Keratinocyte (primary cell): Measurements from ENCODE around the gene EIF5A2. TPM values are rescaled to one million over a fixed set of nuclear protein-coding genes. Genes with fewer than 3 reads are reported as not detected.

Experiments used
- DNase-seq: peaks from one replicate; pipeline ENCODE4 v3.0.0-alpha.2; 2011; ENCODE audit warnings: low read depth, missing footprints, low spot score
- FAIRE-seq: peaks from 2 replicates; lab custom pipeline; 2011; peaks lifted over from hg19 to GRCh38; lab: Jason Lieb, UNC
- H2AFZ ChIP-seq: 2 replicates; pipeline ENCODE4 v1.6.0; 2012; ENCODE audit warnings: low read length, control low read depth, inconsistent platforms; ENCODE audit not compliant: control insufficient read depth
- H3K27ac ChIP-seq: 2 replicates; pipeline ENCODE4 v1.5.1; 2011; ENCODE audit warnings: low read length; ENCODE audit not compliant: control insufficient read depth, insufficient read depth
- H3K27me3 ChIP-seq: 3 replicates; pipeline ENCODE4 v1.6.0; 2011; ENCODE audit warnings: low read length; ENCODE audit not compliant: control insufficient read depth, insufficient read depth; ENCODE audit errors: extremely low read depth
- H3K36me3 ChIP-seq, 2 experiments: 2 replicates in 1 of 2; 3 replicates in 1 of 2; pipeline ENCODE4 v1.5.1; 2011; ENCODE audit warnings: low read length in 2 of 2, mild to moderate bottlenecking in 1 of 2; ENCODE audit not compliant: control insufficient read depth in 2 of 2, insufficient read depth in 2 of 2; ENCODE audit errors: extremely low read depth in 1 of 2
- H3K4me1 ChIP-seq: 3 replicates; pipeline ENCODE4 v1.5.1; 2011; ENCODE audit warnings: low read length; ENCODE audit not compliant: control insufficient read depth, insufficient read depth; ENCODE audit errors: extremely low read depth
- H3K4me2 ChIP-seq: 3 replicates; pipeline ENCODE4 v1.6.0; 2011; ENCODE audit warnings: low read depth, low read length; ENCODE audit not compliant: control insufficient read depth, insufficient read depth; ENCODE audit errors: extremely low read depth
- H3K4me3 ChIP-seq, 3 experiments: fragments of 200-600 bp in 1 of 3; sonication (generic) in 1 of 3; 2 replicates in 2 of 3; 3 replicates in 1 of 3; pipeline ENCODE4 v1.5.1; 2011 to 2016; ENCODE audit warnings: low read length in 3 of 3, mild to moderate bottlenecking in 3 of 3, control low read depth in 2 of 3, inconsistent platforms in 1 of 3, low read depth in 1 of 3, mixed read lengths in 1 of 3, mixed run types in 1 of 3, moderate library complexity in 1 of 3; ENCODE audit not compliant: control insufficient read depth in 2 of 3, insufficient read depth in 2 of 3; ENCODE audit errors: extremely low read depth in 1 of 3
- H3K79me2 ChIP-seq: 2 replicates; pipeline ENCODE4 v1.6.0; 2012; ENCODE audit warnings: low read length; ENCODE audit not compliant: control insufficient read depth, insufficient read depth
- H3K9ac ChIP-seq: 3 replicates; pipeline ENCODE4 v1.6.0; 2011; ENCODE audit warnings: low read length; ENCODE audit not compliant: control insufficient read depth, insufficient read depth; ENCODE audit errors: extremely low read depth
- H3K9me1 ChIP-seq: 3 replicates; pipeline ENCODE4 v1.6.0; 2011; ENCODE audit warnings: low read length; ENCODE audit not compliant: control insufficient read depth, insufficient read depth; ENCODE audit errors: extremely low read depth
- H3K9me3 ChIP-seq: 2 replicates; pipeline ENCODE4 v1.5.1; 2012; ENCODE audit warnings: low read depth, low read length; ENCODE audit not compliant: control insufficient read depth
- H4K20me1 ChIP-seq: 3 replicates; pipeline ENCODE4 v1.6.0; 2011; ENCODE audit warnings: low read length; ENCODE audit not compliant: control insufficient read depth, insufficient read depth; ENCODE audit errors: extremely low read depth
- CTCF ChIP-seq, 3 experiments: IDR thresholded peaks in 1 of 3; conservative IDR thresholded peaks in 1 of 3; optimal IDR thresholded peaks in 1 of 3; 2 replicates in 2 of 3; 3 replicates in 1 of 3; pipeline versions ENCODE3 to v1.5.1; 2011; ENCODE audit warnings: low read length in 3 of 3, mild to moderate bottlenecking in 3 of 3, moderate library complexity in 2 of 3, control low read depth in 1 of 3, inconsistent platforms in 1 of 3; ENCODE audit not compliant: insufficient read depth in 2 of 3; ENCODE audit errors: extremely low read depth in 1 of 3
- EZH2 ChIP-seq: IDR thresholded peaks from one replicate; pipeline ENCODE4 v1.6.1; 2012; ENCODE audit warnings: inconsistent platforms, mild to moderate bottlenecking, low read length, moderate library complexity
- dilution Hi-C: fragments of 300-500 bp; cut with MboI; formaldehyde crosslinking; loops from one replicate; pipeline ENCODE4 v1.7.0; 2020; ENCODE audit warnings: low sequenced_read_pairs; ENCODE audit not compliant: extremely low pct_ligation_motif_present
- polyA plus RNA-seq, 5 experiments: library from polyadenylated mRNA; depleted of rRNA in 3 of 5; stranded (reverse) in 3 of 5; stranded (forward) in 1 of 5; unstranded in 1 of 5; fragments of >200 nt; gene quantifications; 1 replicate in 1 of 5; 2 replicates in 3 of 5; 3 replicates in 1 of 5; pipeline versions ENCODE4 v1.2.1 to v1.2.3, GENCODE V29; 2011 to 2012; ENCODE audit warnings: missing spikeins in 2 of 5, low read depth in 1 of 5, low replicate concordance in 1 of 5

Gene EIF5A2
- polyA plus RNA-seq, 1 donor (not counting 4 experiments of a cell fraction or from before 2014, with no cell fraction given): 19.2 TPM

DNA sequence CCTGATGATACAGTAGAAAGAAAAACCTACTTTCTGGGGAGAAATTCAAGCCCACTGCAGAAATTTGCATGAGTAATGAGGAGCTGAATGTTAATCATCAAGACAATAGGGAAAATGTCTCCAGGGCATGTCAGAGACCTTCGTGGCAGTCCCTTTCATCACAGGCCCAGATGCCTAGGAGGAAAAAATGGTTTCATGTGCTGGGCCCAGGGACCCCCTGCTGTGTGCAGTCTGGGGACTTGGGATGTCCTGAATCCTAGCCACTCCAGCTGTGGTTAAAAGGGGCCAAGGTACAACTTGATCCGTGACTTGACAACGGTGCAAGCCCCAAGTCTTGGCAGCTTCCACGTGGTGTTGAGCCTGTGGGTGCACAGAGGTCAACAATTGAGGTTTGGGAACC is 10.3 kb upstream of the EIF5A2 start:
- Histone ChIP-seq H2AFZ (no peak overlapping the region), H4K20me1 (no peaks in the 10 kb centered on the region), H3K27me3 (no peaks in the 10 kb centered on the region), H3K9me1 (no peaks in the 10 kb centered on the region), H3K9me3 (peaks cover 2% of the 10 kb centered on the region), H3K4me1 (no peaks in the 10 kb centered on the region), H3K9ac (no peak overlapping the region), H3K4me2 (no peak overlapping the region), H3K4me3 (no peak overlapping the region), H3K36me3 (no peaks in the 10 kb centered on the region), H3K27ac (no peak overlapping the region), H3K79me2 (no peaks in the 10 kb centered on the region)
- DNase-seq: no peak
- dilution Hi-C loops: no loop called here
- TF ChIP-seq EZH2 (no peak), CTCF (optimal IDR thresholded peaks at IDR 0.05 in 1 of 3, IDR thresholded peaks at IDR 0.05 in 1 of 3, conservative IDR thresholded peaks at IDR 0.05 in 1 of 3; ENCODE audit: extremely low read depth in 1 of 3, insufficient read depth in 2 of 3, low read length in 3 of 3) (no peak)
- FAIRE-seq: no peak

DNA sequence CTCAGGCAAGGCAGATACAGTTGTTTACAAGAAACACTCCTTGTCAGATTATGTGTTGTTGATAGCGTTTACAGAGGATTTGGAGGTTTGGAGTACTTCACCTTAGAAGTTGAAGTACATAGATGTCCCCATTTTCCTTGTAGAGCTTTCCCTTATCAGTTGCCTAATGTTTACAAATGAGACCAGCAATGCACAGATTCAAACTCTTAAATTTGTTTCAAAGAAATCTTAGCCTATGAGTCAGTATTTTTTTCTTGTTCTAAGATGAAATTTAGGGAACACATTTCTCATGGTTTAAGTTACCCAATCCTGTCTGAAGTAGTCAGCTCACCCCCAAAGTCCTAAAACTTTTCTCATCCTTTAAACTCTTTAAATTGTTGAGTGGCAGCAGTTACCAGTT is 6.3 kb upstream of the EIF5A2 start:
- Histone ChIP-seq H3K27me3 (no peaks in the 10 kb centered on the region), H4K20me1 (no peaks in the 10 kb centered on the region), H3K9me3 (peaks cover 6% of the 10 kb centered on the region), H3K4me3 (no peak overlapping the region), H3K4me2 (no peak overlapping the region), H2AFZ (no peak overlapping the region), H3K36me3 (no peaks in the 10 kb centered on the region), H3K27ac (no peak overlapping the region), H3K9ac (no peak overlapping the region), H3K4me1 (no peaks in the 10 kb centered on the region), H3K79me2 (no peaks in the 10 kb centered on the region), H3K9me1 (no peaks in the 10 kb centered on the region)
- FAIRE-seq (no peak), DNase-seq (no peak)
- no peak for TF ChIP-seq EZH2
- TF ChIP-seq CTCF (optimal IDR thresholded peaks at IDR 0.05 in 1 of 3, IDR thresholded peaks at IDR 0.05 in 1 of 3, conservative IDR thresholded peaks at IDR 0.05 in 1 of 3; ENCODE audit: extremely low read depth in 1 of 3, insufficient read depth in 2 of 3, low read length in 3 of 3): no peak
- dilution Hi-C loops: no loop called here
